GM18499 (cell line): ENCODE data around the gene CKAP4.
A peak's percentile ranks its signal among the peaks of the same experiment; 100 is the strongest.
"Not testable (repeated sequence)": the region's sequence is repeated elsewhere in the genome, so short reads cannot be mapped to it uniquely, and the experiment has no call there.

ENCODE experiments used
- ATAC-seq: cut with Tn5 transposase; IDR thresholded peaks from one replicate; pipeline ENCODE4 v1.9.1; 2021; ENCODE audit warnings: moderate number of reproducible peaks; ENCODE audit not compliant: insufficient read depth, unreplicated experiment

CKAP4 gene

GRCh38 chr12:106247674-106248311, at the start of gene CKAP4:
Gene CKAP4, minus strand, starts transcription at chr12:106248020. Its CDS starts 169 bp downstream, at chr12:106247851.
- ATAC-seq, result no peak

- ATAC-seq, result no peak
Measured at GRCh38 chr12:106297075-106297474, 49.3 kb upstream of the CKAP4 start.

GRCh38 chr12:106296179-106296877, 48.5 kb upstream of the CKAP4 start:
- ATAC-seq, result no peak

GRCh38 chr12:106292339-106292738, 44.5 kb upstream of the CKAP4 start:
- no peak for ATAC-seq

- no peak for ATAC-seq
Measured at GRCh38 chr12:106291342-106291741, 43.5 kb upstream of the CKAP4 start.

GRCh38 chr12:106290666-106291065, 42.8 kb upstream of the CKAP4 start:
- ATAC-seq, result no peak

GRCh38 chr12:106289196-106289681, 41.4 kb upstream of the CKAP4 start:
- ATAC-seq, result no peak

GRCh38 chr12:106288494-106289195, 40.8 kb upstream of the CKAP4 start:
- ATAC-seq, result no peak

- no peak for ATAC-seq
Measured at GRCh38 chr12:106288101-106288493, 40.3 kb upstream of the CKAP4 start.

- no peak for ATAC-seq
Measured at GRCh38 chr12:106287364-106287763, 39.5 kb upstream of the CKAP4 start.

- not testable (repeated sequence) for ATAC-seq
Measured at GRCh38 chr12:106286576-106287162, 38.8 kb upstream of the CKAP4 start.

- no peak for ATAC-seq
Measured at GRCh38 chr12:106285982-106286381, 38.2 kb upstream of the CKAP4 start.

- no peak for ATAC-seq
Measured at GRCh38 chr12:106284358-106285105, 36.7 kb upstream of the CKAP4 start.

GRCh38 chr12:106282457-106283097, 34.8 kb upstream of the CKAP4 start:
- no peak for ATAC-seq

- ATAC-seq, result no peak
Measured at GRCh38 chr12:106281804-106282203, 34.0 kb upstream of the CKAP4 start.

- ATAC-seq, result no peak
Measured at GRCh38 chr12:106281056-106281782, 33.4 kb upstream of the CKAP4 start.

- ATAC-seq, result no peak
Measured at GRCh38 chr12:106280106-106280505, 32.3 kb upstream of the CKAP4 start.

GRCh38 chr12:106276032-106276740, 28.4 kb upstream of the CKAP4 start:
- ATAC-seq, result peak; percentile 70
